GM21619 (cell line): Measurements from ENCODE around the gene CTSE.

Experiments used
- ATAC-seq: cut with Tn5 transposase; IDR thresholded peaks from one replicate; pipeline ENCODE4 v1.9.1; 2021; ENCODE audit not compliant: unreplicated experiment

The CTSE gene

DNA sequence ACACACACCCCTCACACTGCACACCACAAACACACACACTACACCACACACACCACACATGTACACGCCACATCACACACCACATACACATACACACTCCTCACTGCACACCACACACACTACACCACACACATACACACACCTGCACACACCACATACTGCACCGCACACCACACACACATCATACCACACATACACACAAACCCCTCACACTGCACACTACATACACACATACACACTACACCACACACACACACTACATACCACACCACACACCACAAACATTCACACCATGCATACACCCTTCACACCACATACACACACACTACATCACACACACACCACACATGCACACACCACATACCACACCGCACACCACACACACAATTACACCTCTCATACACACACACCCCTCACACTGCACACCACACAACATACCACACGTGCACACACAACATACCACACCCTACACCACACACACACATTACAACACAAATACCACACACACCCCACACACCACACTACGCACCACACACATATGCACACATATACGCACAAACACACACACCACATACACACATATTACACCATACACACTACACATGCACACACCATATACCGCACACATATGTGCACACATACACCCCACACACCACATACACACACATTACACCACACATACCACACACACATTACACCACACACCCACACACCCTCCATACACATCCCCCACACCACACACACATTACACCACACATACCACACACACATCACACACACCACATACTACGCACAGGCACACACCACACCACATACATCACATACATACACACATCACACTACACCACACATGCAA, 50.1 kb downstream of the CTSE start:
- ATAC-seq = no peak

DNA sequence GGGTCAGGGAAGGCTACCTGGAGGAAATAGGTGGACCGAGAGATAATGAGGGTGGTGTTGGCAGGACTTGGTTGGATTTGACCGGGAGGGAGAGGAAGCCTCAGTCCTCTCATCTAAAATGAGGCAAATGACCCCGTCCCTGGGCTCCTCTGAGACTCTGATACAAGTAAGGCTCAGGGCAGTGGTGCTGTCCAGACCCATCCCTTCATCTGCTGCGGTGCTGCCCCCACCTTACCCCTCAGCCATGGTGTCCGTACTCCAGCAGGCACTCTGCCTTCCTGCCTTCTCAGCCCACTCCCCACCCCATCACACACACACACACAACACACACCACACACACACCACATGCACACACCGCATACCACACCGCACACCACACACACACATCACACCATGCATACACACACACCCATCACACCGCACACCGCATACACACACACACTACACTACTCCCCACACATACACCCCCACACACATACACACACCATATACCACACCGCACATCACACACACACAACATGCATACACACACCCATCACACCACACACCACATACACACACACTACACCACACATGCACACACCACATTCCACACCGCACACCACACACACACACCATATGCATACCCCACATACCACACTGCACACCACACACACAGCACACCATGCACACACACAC, 51.1 kb downstream of the CTSE start:
- no peak for ATAC-seq

GRCh38 chr1:205972081-205972480, 51.6 kb downstream of the CTSE start:
- ATAC-seq = no peak

DNA sequence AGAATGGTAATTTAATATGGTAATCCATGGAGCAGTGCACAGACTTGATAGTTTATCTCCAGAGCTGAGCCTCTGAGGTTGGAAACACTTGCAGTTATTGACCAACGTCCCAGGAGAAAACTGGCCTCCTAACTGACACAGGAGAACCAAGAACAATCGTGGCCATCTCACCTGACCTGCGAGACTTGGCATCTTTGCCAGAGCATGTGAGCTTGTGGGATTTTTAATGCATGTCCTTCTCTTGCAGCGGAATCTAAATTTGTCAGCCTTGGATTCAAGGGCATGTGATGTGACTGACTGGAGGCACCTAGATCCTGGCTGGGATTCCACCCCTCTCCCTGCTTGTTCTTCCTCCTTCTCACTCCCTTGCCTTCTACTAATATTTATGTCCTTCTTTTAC, 52.6 kb downstream of the CTSE start:
- no peak for ATAC-seq

- ATAC-seq = no peak
Measured at GRCh38 chr1:205970486-205970885, 53.2 kb downstream of the CTSE start.

DNA sequence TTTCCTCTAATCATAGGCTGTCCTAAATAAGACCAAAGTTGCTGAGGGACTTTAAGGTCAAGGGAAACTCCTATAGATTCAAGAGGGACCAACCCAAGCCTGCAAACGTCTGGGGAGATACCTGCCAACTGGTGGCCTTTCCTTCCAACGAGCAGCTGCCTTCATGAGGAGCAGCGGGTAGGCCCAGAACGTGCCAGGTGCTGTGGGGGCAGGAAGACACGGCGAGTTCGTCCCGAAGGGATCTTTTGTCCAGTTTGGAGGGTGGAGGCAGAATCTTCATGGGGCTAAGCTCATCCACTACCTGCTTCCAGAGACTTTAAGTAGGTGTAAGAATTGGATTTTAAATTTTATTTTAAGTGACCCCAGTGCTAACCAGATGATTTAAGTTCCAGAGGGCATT, 54.5 kb downstream of the CTSE start:
- ATAC-seq = no peak

- ATAC-seq = no peak
Measured at GRCh38 chr1:205967554-205968335, 56.0 kb downstream of the CTSE start.

GRCh38 chr1:205965036-205965884, 58.4 kb downstream of the CTSE start:
- no peak for ATAC-seq

GRCh38 chr1:205963352-205964155, 60.1 kb downstream of the CTSE start:
- ATAC-seq = no peak

DNA sequence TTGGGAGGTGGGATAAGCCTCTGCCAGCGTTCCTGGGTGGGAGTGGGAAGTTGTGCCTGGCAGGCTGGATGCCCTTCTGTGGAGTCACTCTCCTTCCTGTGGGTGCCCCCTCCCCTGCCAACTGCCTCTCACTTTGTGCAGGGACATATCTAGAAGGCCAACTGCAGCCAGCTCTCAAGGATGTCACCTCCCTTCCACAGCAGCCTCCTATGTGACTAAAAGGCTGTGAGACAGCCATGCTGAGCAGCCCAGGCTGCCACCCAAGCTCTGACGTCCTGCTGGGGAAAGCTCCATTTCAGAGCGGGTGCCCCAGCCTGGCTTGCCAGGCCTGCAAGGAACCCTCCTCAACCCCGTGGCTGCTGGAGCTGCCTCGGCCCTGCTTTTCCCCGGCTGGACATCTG, 60.9 kb downstream of the CTSE start:
- ATAC-seq = no peak

DNA sequence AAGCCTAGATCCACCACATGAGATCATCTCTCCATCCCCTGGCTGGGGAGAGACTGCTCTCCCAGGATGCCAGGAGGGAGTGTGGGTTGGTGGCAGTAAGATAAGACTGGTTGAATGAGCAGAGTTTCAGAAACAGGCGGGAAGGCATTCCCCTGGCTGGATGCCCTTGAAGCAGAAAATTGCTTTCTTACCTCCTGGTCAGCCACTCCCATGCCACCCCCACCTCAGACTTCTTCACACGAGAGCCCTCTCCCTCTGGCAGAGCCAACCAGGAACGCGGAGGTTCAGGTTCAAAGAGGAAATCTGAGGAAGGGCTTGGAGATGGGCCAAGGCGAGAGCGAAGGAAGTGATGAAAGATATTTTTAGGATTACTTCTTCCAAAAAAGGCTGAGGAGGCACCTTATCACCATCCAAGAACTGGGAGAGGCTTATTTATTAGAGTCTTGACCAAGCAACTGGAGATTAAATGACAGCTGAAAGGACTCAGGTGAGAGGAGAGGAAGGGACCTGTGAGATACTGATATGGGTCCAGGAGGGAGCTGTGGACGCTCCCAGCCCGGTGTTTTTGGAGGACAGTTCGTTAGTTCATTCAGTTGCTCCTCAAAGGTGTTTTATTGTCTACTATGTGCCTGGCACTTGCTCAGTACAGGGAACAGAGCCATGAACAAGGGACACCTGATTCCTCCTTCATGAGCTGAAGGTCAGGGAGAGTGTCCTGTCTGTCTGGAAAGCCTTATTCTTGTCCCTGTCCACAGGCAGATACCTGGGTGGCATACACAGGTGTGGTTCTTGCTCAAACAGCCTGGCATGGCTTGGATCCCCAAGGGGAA, 61.5 kb downstream of the CTSE start:
- ATAC-seq = no peak

DNA sequence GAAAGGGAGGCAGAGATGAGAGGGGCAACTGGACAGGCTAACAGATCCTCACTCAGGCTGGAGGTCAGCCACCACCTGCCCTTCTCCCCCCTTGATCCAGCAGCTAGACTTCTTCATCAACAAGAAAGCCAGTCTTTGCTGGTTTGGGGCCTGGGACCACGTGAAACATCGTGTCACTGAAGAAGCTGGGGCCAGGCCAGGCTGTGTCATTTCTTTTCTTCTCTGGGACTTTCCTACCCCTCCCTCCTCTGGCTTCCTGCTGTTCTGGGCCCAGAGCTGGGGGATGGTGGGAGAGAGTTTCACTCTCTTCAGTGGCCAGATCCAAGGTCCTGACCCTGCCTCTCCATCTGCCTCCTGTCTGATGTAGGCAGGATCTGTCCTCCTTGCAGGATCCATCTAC, 62.3 kb downstream of the CTSE start:
- ATAC-seq = no peak

GRCh38 chr1:205959789-205960188, 63.9 kb downstream of the CTSE start:
- ATAC-seq = no peak
